HepG2 (cell line): ENCODE data around the gene ATP2A3. TPM values are rescaled to one million over a fixed set of nuclear protein-coding genes. Genes with fewer than 3 reads are reported as not detected.

Experiments used
- ATAC-seq: fragments of 200-7000 bp; cut with Tn5 transposase; 3 replicates; pipeline ENCODE4 v1.9.1; 2020; ENCODE audit warnings: mild to moderate bottlenecking, moderate library complexity
- BruUV-seq: library from RNA; stranded (reverse); fragments of 400-500 nt; replicated peaks from 2 replicates; lab custom pipeline; 2021; lab: Mats Ljungman, UMichigan
- CTCF ChIA-PET: fragments of 300-600 bp; formaldehyde crosslinking; extraction: SDS; loops from one replicate; lab custom pipeline; 2021; ENCODE audit warnings: low total read pairs, inconsistent platforms, low intra/inter-chr PET ratio; lab: Yijun Ruan, JAX
- POLR2A ChIA-PET: fragments of 350-600 bp; sonication (Branson Sonifier 250); formaldehyde crosslinking; loops from one replicate; lab custom pipeline; 2020; ENCODE audit warnings: antibody characterized with exemption, inconsistent platforms; lab: Yijun Ruan, JAX
- DNase-seq: peaks from one replicate; pipeline ENCODE4 v3.0.0-alpha.2; 2015; ENCODE audit warnings: low spot score
- FAIRE-seq: peaks from 3 replicates; lab custom pipeline; 2011; peaks lifted over from hg19 to GRCh38; lab: Jason Lieb, UNC
- H2AFZ ChIP-seq: one replicate; pipeline ENCODE4 v1.6.1; 2011; ENCODE audit warnings: low read length, inconsistent platforms
- H3K27ac ChIP-seq: fragments of 300-600 bp; 3 replicates; pipeline ENCODE4 v1.8.0; 2011; ENCODE audit warnings: mixed run types, mild to moderate bottlenecking, mixed read lengths, low read length, inconsistent platforms; ENCODE audit not compliant: insufficient read depth; ENCODE audit errors: extremely low read length
- H3K27me3 ChIP-seq, 2 experiments: fragments of 200-600 bp in 1 of 2; 2 replicates in 1 of 2; 3 replicates in 1 of 2; pipeline versions ENCODE4 v1.6.0 to v1.8.0; 2011; ENCODE audit warnings: low read length in 2 of 2, mild to moderate bottlenecking in 2 of 2, moderate library complexity in 2 of 2, inconsistent platforms in 1 of 2; ENCODE audit not compliant: insufficient read depth in 2 of 2, control insufficient read depth in 1 of 2
- H3K36me3 ChIP-seq, 2 experiments: fragments of 200-600 bp in 1 of 2; replicated peaks in 1 of 2; 2 replicates in 1 of 2; 3 replicates in 1 of 2; pipeline versions ENCODE4 v1.5.1 to v1.8.0; 2011; ENCODE audit warnings: low read length in 2 of 2, inconsistent platforms in 1 of 2; ENCODE audit not compliant: insufficient read depth in 2 of 2, control insufficient read depth in 1 of 2
- H3K4me1 ChIP-seq: 2 replicates; pipeline ENCODE4 v1.5.1; 2012; ENCODE audit warnings: low read length, inconsistent platforms; ENCODE audit not compliant: insufficient read depth
- H3K4me2 ChIP-seq: 2 replicates; pipeline ENCODE4 v1.6.0; 2011; ENCODE audit warnings: low read depth, low read length, inconsistent platforms
- H3K4me3 ChIP-seq, 3 experiments: fragments of 200-600 bp in 1 of 3; sonication (generic), shearing (Covaris generic) in 1 of 3; replicated peaks in 1 of 3; 2 replicates each; pipeline ENCODE4 v1.5.1; 2011 to 2016; ENCODE audit warnings: low read length in 3 of 3, inconsistent platforms in 2 of 3, low read depth in 2 of 3, mild to moderate bottlenecking in 2 of 3, control low read depth in 1 of 3, mixed read lengths in 1 of 3; ENCODE audit not compliant: insufficient read depth in 1 of 3
- H3K79me2 ChIP-seq: one replicate; pipeline ENCODE4 v1.6.1; 2011; ENCODE audit warnings: low read length, inconsistent platforms; ENCODE audit not compliant: insufficient read depth
- H3K9ac ChIP-seq: 2 replicates; pipeline ENCODE4 v1.6.0; 2011; ENCODE audit warnings: mild to moderate bottlenecking, low read depth, low read length, inconsistent platforms; ENCODE audit not compliant: insufficient read depth
- H3K9me3 ChIP-seq: 2 replicates; pipeline ENCODE4 v1.5.1; 2012; ENCODE audit warnings: mild to moderate bottlenecking, low read length
- H4K20me1 ChIP-seq: 2 replicates; pipeline ENCODE4 v1.6.0; 2011; ENCODE audit warnings: inconsistent platforms, mild to moderate bottlenecking, low read length, moderate library complexity; ENCODE audit not compliant: insufficient read depth
- CBFB ChIP-seq: sonication (generic); formaldehyde crosslinking; IDR thresholded peaks from 2 replicates; pipeline ENCODE4 v1.4.0; 2020; ENCODE audit warnings: missing genetic modification reagents
- CENPBD1 ChIP-seq: sonication (generic); formaldehyde crosslinking; IDR thresholded peaks from 2 replicates; pipeline ENCODE4 v1.8.0; 2022; ENCODE audit warnings: missing genetic modification reagents, low read depth, mild to moderate bottlenecking, borderline replicate concordance
- HIVEP1 ChIP-seq: sonication (generic); formaldehyde crosslinking; IDR thresholded peaks from 2 replicates; pipeline ENCODE4 v1.4.0; 2020; ENCODE audit warnings: mild to moderate bottlenecking, missing genetic modification reagents
- PRMT3 ChIP-seq: sonication (generic); formaldehyde crosslinking; IDR thresholded peaks from 2 replicates; pipeline ENCODE4 v1.8.1; 2022; ENCODE audit warnings: low read depth, mild to moderate bottlenecking, moderate library complexity, missing genetic modification reagents, borderline replicate concordance
- SNRNP70 ChIP-seq: fragments of 200-400 bp; formaldehyde crosslinking; IDR thresholded peaks from 2 replicates; pipeline ENCODE4 v1.6.1; 2017; ENCODE audit warnings: mild to moderate bottlenecking, low read depth, low read length, moderate library complexity
- TCF12 ChIP-seq, 2 experiments: fragments of 450-650 bp in 1 of 2; sonication (generic) in 1 of 2; formaldehyde crosslinking in 1 of 2; IDR thresholded peaks; 2 replicates each; pipeline versions ENCODE4 v1.6.1 to v1.8.0; 2017 to 2022; ENCODE audit warnings: antibody characterized with exemption in 1 of 2, mild to moderate bottlenecking in 1 of 2, missing genetic modification reagents in 1 of 2, moderate library complexity in 1 of 2
- TCF7L2 ChIP-seq: IDR thresholded peaks from 2 replicates; pipeline ENCODE4 v1.6.1; 2011; ENCODE audit warnings: mild to moderate bottlenecking, low read depth, low read length, moderate library complexity
- TEAD2 ChIP-seq: sonication (generic); formaldehyde crosslinking; IDR thresholded peaks from 2 replicates; pipeline ENCODE4 v1.9.0; 2021; ENCODE audit warnings: missing genetic modification reagents
- ZNF17 ChIP-seq: sonication (generic); formaldehyde crosslinking; IDR thresholded peaks from 2 replicates; pipeline ENCODE4 v1.5.0; 2020; ENCODE audit warnings: mild to moderate bottlenecking, missing genetic modification reagents
- ZNF282 ChIP-seq: fragments of 450-650 bp; IDR thresholded peaks from 2 replicates; pipeline ENCODE4 v1.6.1; 2018; ENCODE audit not compliant: partially characterized antibody
- ZNF660 ChIP-seq: sonication (generic); formaldehyde crosslinking; IDR thresholded peaks from 2 replicates; pipeline ENCODE4 v1.5.1; 2020; ENCODE audit warnings: mild to moderate bottlenecking, low read depth, missing genetic modification reagents, borderline replicate concordance
- ZNF747 ChIP-seq: sonication (generic); formaldehyde crosslinking; IDR thresholded peaks from 2 replicates; pipeline ENCODE4 v1.8.1; 2023; ENCODE audit warnings: missing genetic modification reagents, mild to moderate bottlenecking, borderline replicate concordance
- ZSCAN25 ChIP-seq: sonication (generic); formaldehyde crosslinking; IDR thresholded peaks from 2 replicates; pipeline ENCODE4 v1.8.0; 2022; ENCODE audit warnings: mild to moderate bottlenecking, missing genetic modification reagents
- WGBS: methylation state at CpG from one replicate; pipeline ENCODE4 v1.1.6; 2017; ENCODE audit warnings: low lambda C conversion rate; 5-methylcytosine and 5-hydroxymethylcytosine counted together
- in situ Hi-C: cut with HindIII; loops from 2 replicates; pipeline ENCODE4 v1.10.0; 2017; ENCODE audit warnings: low pct_unique_long_range_greater_than_20kb; ENCODE audit not compliant: extremely low pct_ligation_motif_present
- intact Hi-C: fragments of 100-400 bp; cut with micrococcal nuclease; formaldehyde crosslinking; loops from one replicate; pipeline ENCODE4 v1.10.0; 2022; ENCODE audit not compliant: unreplicated experiment
- polyA plus RNA-seq, 8 experiments: library from polyadenylated mRNA; depleted of rRNA in 3 of 8; stranded (reverse) in 7 of 8; unstranded in 1 of 8; fragments of >200 nt; fragmentation: Illumina TruSeq in 4 of 8; extraction: Trizol in 4 of 8; gene quantifications; 2 replicates each; pipeline versions ENCODE4 v1.2.1 to v1.2.3, GENCODE V29; 2011 to 2016; ENCODE audit warnings: low read depth in 4 of 8, missing spikeins in 1 of 8, mixed read lengths in 1 of 8; ENCODE audit not compliant: insufficient read depth in 1 of 8
- total RNA-seq, 5 experiments: library from RNA; depleted of rRNA; stranded (reverse); fragments of >200 nt; fragmentation: Illumina TruSeq; extraction: Trizol; gene quantifications; 2 replicates each; pipeline ENCODE4 v1.2.3, GENCODE V29; 2016; ENCODE audit warnings: low read depth in 1 of 5
- TF ChIP-seq, protein P1 (sequence below): sonication (generic); formaldehyde crosslinking; IDR thresholded peaks from 2 replicates; pipeline ENCODE4 v1.8.0; 2022; ENCODE audit warnings: missing genetic modification reagents, mild to moderate bottlenecking, inconsistent platforms, borderline replicate concordance
- TF ChIP-seq, protein P2 (sequence below): sonication (generic); formaldehyde crosslinking; IDR thresholded peaks from 2 replicates; pipeline ENCODE4 v1.8.0; 2022; ENCODE audit warnings: mild to moderate bottlenecking, missing genetic modification reagents, moderate library complexity
- TF ChIP-seq, protein P3 (sequence below): sonication (generic); formaldehyde crosslinking; IDR thresholded peaks from 2 replicates; pipeline ENCODE4 v1.5.0; 2020; ENCODE audit warnings: mild to moderate bottlenecking, missing genetic modification reagents
- TF ChIP-seq, protein P4 (sequence below): sonication (generic); formaldehyde crosslinking; IDR thresholded peaks from 2 replicates; pipeline ENCODE4; 2020; ENCODE audit warnings: missing genetic modification reagents, mild to moderate bottlenecking, borderline replicate concordance

ATP2A3 gene
- total and polyA plus RNA-seq, 2 of the 13 experiments (the other 11 are each of a cell fraction or from before 2014, with no cell fraction given): 0.07 TPM; not detected in 1

DNA sequence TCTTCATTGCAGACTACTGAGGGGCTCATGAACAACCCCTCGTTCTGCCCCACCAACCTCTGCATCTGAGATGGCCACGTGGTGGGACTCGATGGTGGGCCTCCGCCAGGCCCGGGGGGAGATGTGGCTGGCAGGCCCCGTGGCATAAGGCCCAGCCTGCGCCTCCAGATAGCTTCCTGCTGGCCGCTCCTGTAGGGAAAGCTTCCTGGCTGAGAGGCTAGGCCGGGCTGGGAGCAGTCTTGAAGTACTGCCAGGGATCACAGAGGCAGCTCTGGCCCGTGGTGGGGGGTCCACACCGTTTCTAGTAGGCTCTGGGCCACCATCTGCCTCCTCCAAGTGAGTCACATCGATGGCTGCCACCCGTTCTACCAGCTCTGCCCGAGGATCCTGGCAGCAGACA is 79.0 kb downstream of the ATP2A3 start (continued):
- TF ChIP-seq HIVEP1 (CRISPR knock-in tag) (no peak), CBFB (CRISPR knock-in tag) (no peak), SNRNP70 (no peak), TCF7L2 (no peak)
- TF ChIP-seq, protein P1, sequence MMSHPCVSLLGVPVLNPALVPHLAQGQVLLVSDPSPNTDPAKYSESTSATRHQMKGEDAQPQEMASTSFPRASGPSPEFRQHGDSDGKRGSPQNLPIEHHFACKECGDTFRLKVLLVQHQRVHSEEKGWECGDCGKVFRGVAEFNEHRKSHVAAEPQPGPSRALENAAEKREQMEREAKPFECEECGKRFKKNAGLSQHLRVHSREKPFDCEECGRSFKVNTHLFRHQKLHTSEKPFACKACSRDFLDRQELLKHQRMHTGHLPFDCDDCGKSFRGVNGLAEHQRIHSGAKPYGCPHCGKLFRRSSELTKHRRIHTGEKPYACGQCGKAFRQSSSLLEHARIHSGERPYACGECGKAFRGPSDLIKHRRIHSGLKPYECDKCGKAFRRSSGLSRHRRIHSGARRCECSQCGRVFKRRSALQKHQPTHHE (CRISPR knock-in tag): no peak
- TF ChIP-seq, protein P2, sequence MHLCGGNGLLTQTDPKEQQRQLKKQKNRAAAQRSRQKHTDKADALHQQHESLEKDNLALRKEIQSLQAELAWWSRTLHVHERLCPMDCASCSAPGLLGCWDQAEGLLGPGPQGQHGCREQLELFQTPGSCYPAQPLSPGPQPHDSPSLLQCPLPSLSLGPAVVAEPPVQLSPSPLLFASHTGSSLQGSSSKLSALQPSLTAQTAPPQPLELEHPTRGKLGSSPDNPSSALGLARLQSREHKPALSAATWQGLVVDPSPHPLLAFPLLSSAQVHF (CRISPR knock-in tag): no peak
- TF ChIP-seq, protein P3, sequence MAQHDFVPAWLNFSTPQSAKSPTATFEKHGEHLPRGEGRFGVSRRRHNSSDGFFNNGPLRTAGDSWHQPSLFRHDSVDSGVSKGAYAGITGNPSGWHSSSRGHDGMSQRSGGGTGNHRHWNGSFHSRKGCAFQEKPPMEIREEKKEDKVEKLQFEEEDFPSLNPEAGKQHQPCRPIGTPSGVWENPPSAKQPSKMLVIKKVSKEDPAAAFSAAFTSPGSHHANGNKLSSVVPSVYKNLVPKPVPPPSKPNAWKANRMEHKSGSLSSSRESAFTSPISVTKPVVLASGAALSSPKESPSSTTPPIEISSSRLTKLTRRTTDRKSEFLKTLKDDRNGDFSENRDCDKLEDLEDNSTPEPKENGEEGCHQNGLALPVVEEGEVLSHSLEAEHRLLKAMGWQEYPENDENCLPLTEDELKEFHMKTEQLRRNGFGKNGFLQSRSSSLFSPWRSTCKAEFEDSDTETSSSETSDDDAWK (CRISPR knock-in tag): no peak

DNA sequence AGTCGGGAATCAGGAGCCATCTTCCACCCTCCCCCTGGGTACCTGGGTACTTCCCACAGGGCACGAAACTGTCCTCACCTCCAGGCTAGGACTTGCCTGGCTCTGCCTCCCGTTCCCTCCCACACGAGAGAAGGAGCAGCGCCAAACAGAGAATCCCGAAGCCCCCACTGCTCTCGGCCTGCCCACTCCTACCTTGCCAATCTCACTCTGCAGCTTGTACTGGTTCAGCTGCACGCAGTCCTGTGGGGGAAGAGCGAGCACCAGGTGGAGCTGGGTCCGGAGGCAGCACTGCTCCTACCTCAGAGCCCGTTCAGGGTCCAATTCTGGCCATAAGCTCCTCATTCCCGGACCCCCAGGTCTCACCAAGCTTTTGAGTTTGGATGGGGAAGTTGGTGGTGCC is 80.0 kb downstream of the ATP2A3 start:
- H3K4me2 ChIP-seq: no peak overlapping the region
- H4K20me1 ChIP-seq: no peaks in the 10 kb centered on the region
- no peaks in the 10 kb centered on the region for H3K27me3 ChIP-seq
- H3K36me3 ChIP-seq: no peaks in the 10 kb centered on the region; a peak in 1 of 5 replicates
- H3K27ac ChIP-seq: no peak overlapping the region
- no peaks in the 10 kb centered on the region for H3K9me3 ChIP-seq
- H3K79me2 ChIP-seq: no peaks in the 10 kb centered on the region
- FAIRE-seq: no peak
- POLR2A ChIA-PET: no interaction called here
- BruUV-seq: no TSS peak
- H3K4me3 ChIP-seq: no peak overlapping the region
- CTCF ChIA-PET: no interaction called here
- 90% methylated on average over 12 of the region's 12 CpGs for WGBS
- H3K4me1 ChIP-seq: peaks cover 8% of the 10 kb centered on the region; the same call in 1 of the 2 replicates
- no peak for DNase-seq
- intact Hi-C loops: no loop called here
- no peak for ATAC-seq
- H2AFZ ChIP-seq: no peak overlapping the region
- in situ Hi-C loops: no loop called here
- no peak overlapping the region for H3K9ac ChIP-seq
- TF ChIP-seq, protein P4, sequence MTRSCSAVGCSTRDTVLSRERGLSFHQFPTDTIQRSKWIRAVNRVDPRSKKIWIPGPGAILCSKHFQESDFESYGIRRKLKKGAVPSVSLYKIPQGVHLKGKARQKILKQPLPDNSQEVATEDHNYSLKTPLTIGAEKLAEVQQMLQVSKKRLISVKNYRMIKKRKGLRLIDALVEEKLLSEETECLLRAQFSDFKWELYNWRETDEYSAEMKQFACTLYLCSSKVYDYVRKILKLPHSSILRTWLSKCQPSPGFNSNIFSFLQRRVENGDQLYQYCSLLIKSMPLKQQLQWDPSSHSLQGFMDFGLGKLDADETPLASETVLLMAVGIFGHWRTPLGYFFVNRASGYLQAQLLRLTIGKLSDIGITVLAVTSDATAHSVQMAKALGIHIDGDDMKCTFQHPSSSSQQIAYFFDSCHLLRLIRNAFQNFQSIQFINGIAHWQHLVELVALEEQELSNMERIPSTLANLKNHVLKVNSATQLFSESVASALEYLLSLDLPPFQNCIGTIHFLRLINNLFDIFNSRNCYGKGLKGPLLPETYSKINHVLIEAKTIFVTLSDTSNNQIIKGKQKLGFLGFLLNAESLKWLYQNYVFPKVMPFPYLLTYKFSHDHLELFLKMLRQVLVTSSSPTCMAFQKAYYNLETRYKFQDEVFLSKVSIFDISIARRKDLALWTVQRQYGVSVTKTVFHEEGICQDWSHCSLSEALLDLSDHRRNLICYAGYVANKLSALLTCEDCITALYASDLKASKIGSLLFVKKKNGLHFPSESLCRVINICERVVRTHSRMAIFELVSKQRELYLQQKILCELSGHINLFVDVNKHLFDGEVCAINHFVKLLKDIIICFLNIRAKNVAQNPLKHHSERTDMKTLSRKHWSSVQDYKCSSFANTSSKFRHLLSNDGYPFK (CRISPR knock-in tag): no peak
- TF ChIP-seq TEAD2 (CRISPR knock-in tag): no peak
- TF ChIP-seq CENPBD1: no peak
- TF ChIP-seq ZNF17: no peak
- no peak for TF ChIP-seq ZNF747
- no peak for TF ChIP-seq TCF12 (IDR thresholded peaks at IDR 0.05)
- TF ChIP-seq TCF12 (CRISPR knock-in tag; IDR thresholded peaks at IDR 0.05): no peak
- TF ChIP-seq PRMT3 (CRISPR knock-in tag): no peak
- no peak for TF ChIP-seq ZNF660
- TF ChIP-seq ZNF282: no peak
- no peak for TF ChIP-seq ZSCAN25
